GM12878 (cell line): ENCODE data around the gene ABCB8. TPM values are rescaled to one million over a fixed set of nuclear protein-coding genes. Genes with fewer than 3 reads are reported as not detected.

Experiments used
- ATAC-seq: fragments of 200-7000 bp; cut with Tn5 transposase; 3 replicates; pipeline ENCODE4 v1.9.1; 2020; ENCODE audit warnings: mild to moderate bottlenecking, moderate library complexity
- BruUV-seq: library from RNA; stranded (reverse); fragments of 400-500 nt; replicated peaks from 2 replicates; lab custom pipeline; 2021; lab: Mats Ljungman, UMichigan
- CTCF ChIA-PET: fragments of 300-600 bp; sonication (Branson Sonifier 250); formaldehyde crosslinking; extraction: SDS; loops from one replicate; lab custom pipeline; 2021; ENCODE audit warnings: inconsistent platforms; lab: Yijun Ruan, JAX
- POLR2A ChIA-PET: fragments of 350-600 bp; formaldehyde crosslinking; extraction: SDS; loops from one replicate; lab custom pipeline; 2021; ENCODE audit warnings: inconsistent platforms; lab: Charles Lee
- RAD21 ChIA-PET: fragments of 300-600 bp; sonication (Branson Sonifier 250); formaldehyde crosslinking; loops from one replicate; lab custom pipeline; 2023; ENCODE audit warnings: antibody characterized with exemption; ENCODE audit not compliant: unreplicated experiment; lab: Charles Lee
- SMC1A ChIA-PET: fragments of 300-600 bp; sonication (Branson Sonifier 250); formaldehyde crosslinking; loops from one replicate; lab custom pipeline; 2023; ENCODE audit not compliant: unreplicated experiment, uncharacterized antibody; lab: Charles Lee
- DNase-seq: peaks from one replicate; pipeline ENCODE4 v3.0.0-alpha.2; 2011; ENCODE audit warnings: low read depth, low spot score
- FAIRE-seq: peaks from 3 replicates; lab custom pipeline; 2011; peaks lifted over from hg19 to GRCh38; lab: Jason Lieb, UNC
- H2AFZ ChIP-seq: 2 replicates; pipeline ENCODE4 v1.6.0; 2011; ENCODE audit warnings: low read depth, low read length, control low read depth; ENCODE audit not compliant: control insufficient read depth
- H3K27ac ChIP-seq: 2 replicates; pipeline ENCODE4 v1.5.1; 2011; ENCODE audit warnings: control low read depth; ENCODE audit not compliant: control insufficient read depth, insufficient read depth
- H3K27me3 ChIP-seq, 2 experiments: replicated peaks in 1 of 2; 2 replicates each; pipeline versions ENCODE4 v1.6.0 to v1.6.1; 2011; ENCODE audit warnings: low read length in 1 of 2; ENCODE audit not compliant: control insufficient read depth in 2 of 2, insufficient read depth in 2 of 2
- H3K36me3 ChIP-seq, 2 experiments: 2 replicates each; pipeline ENCODE4 v1.5.1; 2011; ENCODE audit warnings: low read length in 1 of 2; ENCODE audit not compliant: control insufficient read depth in 2 of 2, insufficient read depth in 2 of 2
- H3K4me1 ChIP-seq: 2 replicates; pipeline ENCODE4 v1.6.1; 2011; ENCODE audit warnings: mild to moderate bottlenecking, low read length, moderate library complexity, mixed read lengths; ENCODE audit not compliant: control insufficient read depth, insufficient read depth
- H3K4me2 ChIP-seq: 2 replicates; pipeline ENCODE4 v1.6.0; 2011; ENCODE audit warnings: control low read depth; ENCODE audit not compliant: control insufficient read depth, insufficient read depth
- H3K4me3 ChIP-seq: fragments of 200-600 bp; sonication (generic); 2 replicates; pipeline ENCODE4 v1.5.1; 2016
- H3K79me2 ChIP-seq: 2 replicates; pipeline ENCODE4 v1.6.0; 2011; ENCODE audit warnings: low read length; ENCODE audit not compliant: control insufficient read depth, insufficient read depth
- H3K9ac ChIP-seq: 2 replicates; pipeline ENCODE4 v1.8.0; 2011; ENCODE audit warnings: low read length, control low read depth, mixed read lengths; ENCODE audit not compliant: control insufficient read depth, insufficient read depth
- H3K9me3 ChIP-seq: replicated peaks from 3 replicates; pipeline ENCODE4 v1.5.1; 2011; ENCODE audit warnings: mild to moderate bottlenecking, low read length; ENCODE audit not compliant: control insufficient read depth, insufficient read depth
- H4K20me1 ChIP-seq: 2 replicates; pipeline ENCODE4 v1.6.0; 2011; ENCODE audit not compliant: control insufficient read depth, insufficient read depth
- BHLHE40 ChIP-seq, 2 experiments: fragments of 450-650 bp in 1 of 2; IDR thresholded peaks; 2 replicates each; pipeline ENCODE4 v1.6.1; 2011 to 2017; ENCODE audit warnings: low read depth in 2 of 2, borderline replicate concordance in 1 of 2, improper control_type of control experiment in 1 of 2, low read length in 1 of 2, mild to moderate bottlenecking in 1 of 2
- EZH2 ChIP-seq: IDR thresholded peaks from 2 replicates; pipeline ENCODE4 v1.6.1; 2012; ENCODE audit warnings: low read depth, mild to moderate bottlenecking, control low read depth, inconsistent platforms, low read length, borderline replicate concordance; ENCODE audit not compliant: control insufficient read depth
- FOS ChIP-seq: IDR thresholded peaks from 3 replicates; pipeline ENCODE4 v1.6.1; 2011; ENCODE audit warnings: borderline replicate concordance; ENCODE audit not compliant: insufficient read length; ENCODE audit errors: extremely low read depth
- FOXM1 ChIP-seq: IDR thresholded peaks from 2 replicates; pipeline ENCODE4 v1.6.1; 2012; ENCODE audit warnings: low read depth, mild to moderate bottlenecking, inconsistent platforms, low read length, moderate library complexity
- GABPA ChIP-seq: IDR thresholded peaks from 2 replicates; pipeline ENCODE4 v1.6.1; 2014; ENCODE audit warnings: antibody characterized with exemption, low read depth, mild to moderate bottlenecking, inconsistent platforms
- KDM1A ChIP-seq: fragments of 200-600 bp; sonication (generic); IDR thresholded peaks from 2 replicates; pipeline ENCODE4 v1.6.1; 2016; ENCODE audit warnings: borderline replicate concordance
- MEF2B ChIP-seq: fragments of 450-650 bp; IDR thresholded peaks from 2 replicates; pipeline ENCODE4 v1.6.1; 2018; ENCODE audit warnings: mild to moderate bottlenecking, moderate library complexity; ENCODE audit not compliant: partially characterized antibody, poor library complexity, severe bottlenecking
- MXI1 ChIP-seq: fragments of 150-350 bp; IDR thresholded peaks from 2 replicates; pipeline ENCODE4 v1.6.1; 2011; ENCODE audit warnings: low read depth, mild to moderate bottlenecking, inconsistent platforms, low read length, improper control_type of control experiment
- NFYA ChIP-seq: IDR thresholded peaks from 2 replicates; pipeline ENCODE4 v1.6.1; 2011; ENCODE audit warnings: low read depth, mild to moderate bottlenecking, low read length, improper control_type of control experiment, borderline replicate concordance
- NFYB ChIP-seq: IDR thresholded peaks from 2 replicates; pipeline ENCODE4 v1.6.1; 2011; ENCODE audit warnings: low read depth, mild to moderate bottlenecking, low read length, improper control_type of control experiment, moderate library complexity; ENCODE audit not compliant: insufficient read depth
- NR2F1 ChIP-seq: fragments of 450-650 bp; conservative IDR thresholded peaks from 2 replicates; pipeline ENCODE4 v1.6.1; 2017; ENCODE audit warnings: mild to moderate bottlenecking
- PKNOX1 ChIP-seq: fragments of 450-650 bp; IDR thresholded peaks from 2 replicates; pipeline ENCODE4 v1.6.1; 2016; ENCODE audit warnings: mild to moderate bottlenecking
- RAD21 ChIP-seq: IDR thresholded peaks from 2 replicates; pipeline ENCODE4 v1.6.1; 2011; ENCODE audit warnings: mild to moderate bottlenecking, low read depth, low read length, moderate library complexity; ENCODE audit not compliant: insufficient read depth
- SRF ChIP-seq, 2 experiments: IDR thresholded peaks; 2 replicates each; pipeline ENCODE4 v1.6.1; 2011; ENCODE audit warnings: low read depth in 2 of 2, low read length in 2 of 2, mild to moderate bottlenecking in 1 of 2, moderate library complexity in 1 of 2
- TBL1XR1 ChIP-seq: IDR thresholded peaks from 2 replicates; pipeline ENCODE4 v1.6.1; 2012; ENCODE audit warnings: low read depth, low read length, improper control_type of control experiment
- YY1 ChIP-seq: IDR thresholded peaks from 2 replicates; pipeline ENCODE4 v1.6.1; 2011; ENCODE audit warnings: low read depth, mild to moderate bottlenecking, low read length
- ZNF217 ChIP-seq: fragments of 450-650 bp; IDR thresholded peaks from 2 replicates; pipeline ENCODE4 v1.6.1; 2017; ENCODE audit warnings: antibody characterized with exemption, mild to moderate bottlenecking
- WGBS: methylation state at CpG from one replicate; pipeline ENCODE4 v1.1.6; 2016; ENCODE audit warnings: low lambda C conversion rate; ENCODE audit not compliant: insufficient replicate concordance, insufficient coverage; ENCODE audit errors: missing lambda C conversion rate; 5-methylcytosine and 5-hydroxymethylcytosine counted together
- in situ Hi-C: fragments of 300-500 bp; cut with MboI; formaldehyde crosslinking; loops from 9 replicates; pipeline ENCODE4 v1.14.3; 2018; ENCODE audit warnings: mixed read lengths
- intact Hi-C: fragments of 100-400 bp; cut with micrococcal nuclease; formaldehyde crosslinking; loops from one replicate; pipeline ENCODE4 v1.14.2; 2022; ENCODE audit not compliant: unreplicated experiment
- polyA plus RNA-seq, 11 experiments: library from polyadenylated mRNA; depleted of rRNA in 4 of 11; unstranded in 6 of 11; stranded (reverse) in 5 of 11; fragments of >200 nt; fragmentation: Nextera tagmentation in 4 of 11; fragmentation: Illumina TruSeq in 1 of 11; extraction: Ambion mirVana in 4 of 11; extraction: Trizol in 1 of 11; gene quantifications; 1 replicate in 1 of 11; 2 replicates in 10 of 11; pipeline versions ENCODE4 v1.2.1 to v1.2.3, GENCODE V29; 2011 to 2016; ENCODE audit warnings: inconsistent platforms in 2 of 11, missing spikeins in 2 of 11, low read depth in 1 of 11
- total RNA-seq, 4 experiments: library from RNA; depleted of rRNA in 3 of 4; stranded (reverse); fragments of >200 nt in 3 of 4; fragmentation: Illumina TruSeq in 1 of 4; extraction: Trizol in 1 of 4; gene quantifications; 2 replicates each; pipeline versions ENCODE4 v1.2.1 to v1.2.3, GENCODE V29; 2013 to 2021
- TF ChIP-seq, protein P1 (sequence below): fragments of 450-650 bp; IDR thresholded peaks from 2 replicates; pipeline ENCODE4 v1.6.1; 2017; ENCODE audit warnings: mild to moderate bottlenecking, low read depth, inconsistent platforms; ENCODE audit not compliant: poor library complexity, severe bottlenecking

Gene ABCB8
- total and polyA plus RNA-seq, 10 of the 15 experiments (the other 5 are each of a cell fraction or from before 2014, with no cell fraction given), result 0.77 to 34.8 (median 18.9) TPM

GRCh38 chr7:151007469-151007898, 20.8 kb upstream of the ABCB8 start:
- Histone ChIP-seq H3K9me3 (no peaks in the 10 kb centered on the region), H3K4me2 (no peak overlapping the region), H3K4me3 (no peak overlapping the region), H3K79me2 (no peaks in the 10 kb centered on the region), H4K20me1 (no peaks in the 10 kb centered on the region), H3K27me3 (no peaks in the 10 kb centered on the region; a peak in 1 of 4 replicates), H3K4me1 (no peaks in the 10 kb centered on the region), H3K36me3 (no peaks in the 10 kb centered on the region), H2AFZ (no peak overlapping the region), H3K9ac (no peak overlapping the region), H3K27ac (no peak overlapping the region)
- FAIRE-seq (no peak), DNase-seq (no peak), ATAC-seq (no peak)
- ChIA-PET POLR2A (no interaction called here), CTCF (interaction anchor here (0.7 to 4.3 kb wide), 9 partner anchors 11 to 276 kb away, joined by 3 to 35 read pairs (median 5); partner anchors contain the start of genes ABCB8 and ATG9B), RAD21 (no interaction called here), SMC1A (interaction anchor here (0.6 to 2.2 kb wide), 3 partner anchors 21 to 109 kb away, joined by 3 to 5 read pairs (median 4); partner anchors contain the start of gene ABCB8)
- 63% methylated on average over 7 of the region's 7 CpGs for WGBS
- no TSS peak for BruUV-seq
- in situ Hi-C loops (no loop called here), intact Hi-C loops (no loop called here)
- TF ChIP-seq NFYA (no peak), ZNF217 (no peak), RAD21 (no peak), TBL1XR1 (no peak), SRF (IDR thresholded peaks at IDR 0.05; ENCODE audit: low read depth in 2 of 2, low read length in 2 of 2) (no peak), FOXM1 (no peak), NR2F1 (no peak), MEF2B (no peak), EZH2 (no peak), YY1 (no peak), GABPA (no peak), KDM1A (no peak), BHLHE40 (IDR thresholded peaks at IDR 0.05; ENCODE audit: borderline replicate concordance in 1 of 2, low read depth in 2 of 2, low read length in 1 of 2) (no peak), MXI1 (no peak), PKNOX1 (no peak), FOS (no peak), NFYB (no peak)
- TF ChIP-seq, protein P1, sequence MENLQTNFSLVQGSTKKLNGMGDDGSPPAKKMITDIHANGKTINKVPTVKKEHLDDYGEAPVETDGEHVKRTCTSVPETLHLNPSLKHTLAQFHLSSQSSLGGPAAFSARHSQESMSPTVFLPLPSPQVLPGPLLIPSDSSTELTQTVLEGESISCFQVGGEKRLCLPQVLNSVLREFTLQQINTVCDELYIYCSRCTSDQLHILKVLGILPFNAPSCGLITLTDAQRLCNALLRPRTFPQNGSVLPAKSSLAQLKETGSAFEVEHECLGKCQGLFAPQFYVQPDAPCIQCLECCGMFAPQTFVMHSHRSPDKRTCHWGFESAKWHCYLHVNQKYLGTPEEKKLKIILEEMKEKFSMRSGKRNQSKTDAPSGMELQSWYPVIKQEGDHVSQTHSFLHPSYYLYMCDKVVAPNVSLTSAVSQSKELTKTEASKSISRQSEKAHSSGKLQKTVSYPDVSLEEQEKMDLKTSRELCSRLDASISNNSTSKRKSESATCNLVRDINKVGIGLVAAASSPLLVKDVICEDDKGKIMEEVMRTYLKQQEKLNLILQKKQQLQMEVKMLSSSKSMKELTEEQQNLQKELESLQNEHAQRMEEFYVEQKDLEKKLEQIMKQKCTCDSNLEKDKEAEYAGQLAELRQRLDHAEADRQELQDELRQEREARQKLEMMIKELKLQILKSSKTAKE, result no peak
